ENCODE results near the gene FASTKD3. TPM values are rescaled to one million over a fixed set of nuclear protein-coding genes. Genes with fewer than 3 reads are reported as not detected.

The FASTKD3 gene
- total RNA-seq, 1 donor from 2014 or later = 8.1 TPM

GRCh38 chr5:7872517-7873130 is 3.8 kb upstream of the FASTKD3 start:
- Mint-ChIP-seq H3K4me3 (ENCODE audit: unreplicated experiment) (no peak overlapping the region), H3K27ac (ENCODE audit: unreplicated experiment) (no peak overlapping the region), H3K9me3 (ENCODE audit: unreplicated experiment) (no peaks in the 10 kb centered on the region), H3K4me1 (ENCODE audit: low read depth, unreplicated experiment) (peaks cover 31% of the 10 kb centered on the region), H3K27me3 (ENCODE audit: low read depth, unreplicated experiment) (no peaks in the 10 kb centered on the region), H3K36me3 (ENCODE audit: low read depth, unreplicated experiment) (no peaks in the 10 kb centered on the region)
- Histone ChIP-seq H3K27me3 (ENCODE audit: insufficient read depth, low read length) (no peaks in the 10 kb centered on the region), H4K20me1 (ENCODE audit: insufficient read depth, low read length) (peaks cover 41% of the 10 kb centered on the region), H3K9ac (ENCODE audit: low read length) (no peak overlapping the region), H3K4me3 (ENCODE audit: insufficient read depth, low read depth, low read length) (no peak overlapping the region), H3K79me2 (ENCODE audit: insufficient read depth, low read length) (peaks cover 83% of the 10 kb centered on the region), H2AFZ (ENCODE audit: low read depth, low read length) (no peak overlapping the region), H3K27ac (ENCODE audit: low read depth, low read length) (no peak overlapping the region), H3K36me3 (ENCODE audit: insufficient read depth, low read length) (peaks cover 12% of the 10 kb centered on the region), H3K4me2 (ENCODE audit: low read length) (no peak overlapping the region), H3K9me3 (ENCODE audit: insufficient read depth, low read depth, low read length) (no peaks in the 10 kb centered on the region), H3K4me1 (ENCODE audit: insufficient read depth, low read length) (peaks cover 19% of the 10 kb centered on the region)
- DNase-seq (ENCODE audit: low read depth) = no peak
- TF ChIP-seq EZH2 (IDR thresholded peaks at IDR 0.05; ENCODE audit: insufficient read depth, low read length) = no peak
- no peak for TF ChIP-seq CTCF (IDR thresholded peaks at IDR 0.05; ENCODE audit: insufficient read depth, low read depth, low read length)
- FAIRE-seq = no peak

DNA sequence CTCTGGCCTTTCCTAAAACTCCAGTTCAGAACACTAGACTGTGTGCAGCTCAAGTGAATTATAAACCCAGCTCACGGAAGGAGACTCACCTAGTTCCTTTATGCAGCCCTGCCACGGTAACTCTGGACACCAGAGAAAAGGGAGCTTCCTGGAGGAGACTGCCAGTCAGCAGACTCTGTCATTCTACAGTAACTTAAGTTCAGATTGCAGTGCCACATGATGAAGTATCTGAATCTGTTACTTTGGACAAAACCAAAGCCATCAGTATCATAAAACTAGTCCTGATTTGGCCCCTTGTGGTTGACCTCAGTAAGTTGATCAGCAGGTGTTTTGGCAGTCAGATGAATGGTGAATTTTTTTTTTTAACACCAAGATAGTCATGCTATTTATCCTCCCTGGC is 2.8 kb upstream of the FASTKD3 start:
- peak; percentile 34 for FAIRE-seq
- Histone ChIP-seq H3K27ac (ENCODE audit: low read depth, low read length) (no peak overlapping the region), H3K36me3 (ENCODE audit: insufficient read depth, low read length) (peaks cover 12% of the 10 kb centered on the region), H3K9ac (ENCODE audit: low read length) (no peak overlapping the region), H3K4me3 (ENCODE audit: insufficient read depth, low read depth, low read length) (no peak overlapping the region), H4K20me1 (ENCODE audit: insufficient read depth, low read length) (peaks cover 39% of the 10 kb centered on the region), H3K4me2 (ENCODE audit: low read length) (no peak overlapping the region), H3K27me3 (ENCODE audit: insufficient read depth, low read length) (no peaks in the 10 kb centered on the region), H3K79me2 (ENCODE audit: insufficient read depth, low read length) (peaks cover 93% of the 10 kb centered on the region), H2AFZ (ENCODE audit: low read depth, low read length) (no peak overlapping the region), H3K9me3 (ENCODE audit: insufficient read depth, low read depth, low read length) (no peaks in the 10 kb centered on the region), H3K4me1 (ENCODE audit: insufficient read depth, low read length) (peaks cover 11% of the 10 kb centered on the region)
- H3K27me3 Mint-ChIP-seq (ENCODE audit: low read depth, unreplicated experiment) = no peaks in the 10 kb centered on the region
- no peak overlapping the region for H3K4me3 Mint-ChIP-seq (ENCODE audit: unreplicated experiment)
- peaks cover 26% of the 10 kb centered on the region for H3K4me1 Mint-ChIP-seq (ENCODE audit: low read depth, unreplicated experiment)
- H3K9me3 Mint-ChIP-seq (ENCODE audit: unreplicated experiment) = no peaks in the 10 kb centered on the region
- no peak for DNase-seq (ENCODE audit: low read depth)
- H3K36me3 Mint-ChIP-seq (ENCODE audit: low read depth, unreplicated experiment) = no peaks in the 10 kb centered on the region
- H3K27ac Mint-ChIP-seq (ENCODE audit: unreplicated experiment) = no peak overlapping the region
- TF ChIP-seq EZH2 (IDR thresholded peaks at IDR 0.05; ENCODE audit: insufficient read depth, low read length) (no peak), CTCF (IDR thresholded peaks at IDR 0.05; ENCODE audit: insufficient read depth, low read depth, low read length) (no peak)

- Histone ChIP-seq H3K27me3 (ENCODE audit: insufficient read depth, low read length) (no peaks in the 10 kb centered on the region), H3K4me2 (ENCODE audit: low read length) (peak overlapping the region; percentile 99), H3K36me3 (ENCODE audit: insufficient read depth, low read length) (peaks cover 8% of the 10 kb centered on the region), H3K79me2 (ENCODE audit: insufficient read depth, low read length) (peaks cover 86% of the 10 kb centered on the region), H3K9ac (ENCODE audit: low read length) (peak overlapping the region; percentile 92), H3K4me1 (ENCODE audit: insufficient read depth, low read length) (peaks cover 8% of the 10 kb centered on the region), H3K4me3 (ENCODE audit: insufficient read depth, low read depth, low read length) (peak overlapping the region; percentile 94), H2AFZ (ENCODE audit: low read depth, low read length) (peak overlapping the region; percentile 83), H4K20me1 (ENCODE audit: insufficient read depth, low read length) (peaks cover 28% of the 10 kb centered on the region), H3K9me3 (ENCODE audit: insufficient read depth, low read depth, low read length) (no peaks in the 10 kb centered on the region), H3K27ac (ENCODE audit: low read depth, low read length) (peak overlapping the region; percentile 77)
- DNase-seq (ENCODE audit: low read depth) (no peak), FAIRE-seq (no peak)
- Mint-ChIP-seq H3K27me3 (ENCODE audit: low read depth, unreplicated experiment) (no peaks in the 10 kb centered on the region), H3K9me3 (ENCODE audit: unreplicated experiment) (no peaks in the 10 kb centered on the region), H3K27ac (ENCODE audit: unreplicated experiment) (peak overlapping the region; percentile 35), H3K4me3 (ENCODE audit: unreplicated experiment) (peak overlapping the region; percentile 91), H3K36me3 (ENCODE audit: low read depth, unreplicated experiment) (no peaks in the 10 kb centered on the region), H3K4me1 (ENCODE audit: low read depth, unreplicated experiment) (peaks cover 25% of the 10 kb centered on the region)
- TF ChIP-seq EZH2 (IDR thresholded peaks at IDR 0.05; ENCODE audit: insufficient read depth, low read length) = no peak
- no peak for TF ChIP-seq CTCF (IDR thresholded peaks at IDR 0.05; ENCODE audit: insufficient read depth, low read depth, low read length)
These were observed 774 bp upstream of the FASTKD3 start for GRCh38 chr5:7869474-7870136.
